WI38 (cell line): ENCODE data around the gene IPO5.

Experiments used
- H3K4me3 ChIP-seq: 2 replicates; pipeline ENCODE4 v1.5.1; 2011; ENCODE audit warnings: low read depth, mild to moderate bottlenecking, control low read depth, low read length
- TF ChIP-seq, protein P1 (sequence below): IDR thresholded peaks from 2 replicates; pipeline ENCODE4 v1.5.1; 2012; ENCODE audit warnings: low read depth, mild to moderate bottlenecking, control low read depth, low read length

The IPO5 gene

DNA sequence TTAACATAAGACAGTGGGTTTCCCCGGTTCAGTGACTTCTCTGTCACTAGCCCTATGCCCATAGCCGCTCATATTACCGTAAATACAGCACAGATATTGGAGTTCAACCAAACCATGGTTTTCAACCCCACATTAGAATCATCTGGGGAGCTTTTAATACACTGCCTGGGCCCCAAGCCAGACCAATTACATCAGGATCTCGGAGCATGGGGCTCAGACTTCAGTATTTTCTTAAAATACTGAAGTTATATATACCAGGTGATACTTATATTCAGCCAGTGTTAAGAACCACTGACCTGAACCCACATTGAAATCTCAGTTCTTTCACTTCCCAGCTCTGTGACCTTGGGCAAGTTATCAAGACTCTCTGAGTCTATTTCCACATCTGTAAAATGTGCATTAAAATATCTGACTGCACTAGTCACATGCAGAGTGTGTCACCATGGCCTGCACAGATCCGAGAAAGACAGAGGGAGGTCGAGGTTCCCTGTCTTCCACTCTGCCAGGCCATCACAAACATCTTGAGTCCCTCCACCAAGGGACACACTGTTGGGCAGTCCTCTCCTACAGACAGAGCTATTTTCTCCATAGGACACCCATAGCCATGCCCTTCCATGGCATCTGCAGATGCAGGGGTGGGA lies 32.2 kb upstream of the IPO5 start:
- H3K4me3 ChIP-seq = no peak overlapping the region
- TF ChIP-seq, protein P1, sequence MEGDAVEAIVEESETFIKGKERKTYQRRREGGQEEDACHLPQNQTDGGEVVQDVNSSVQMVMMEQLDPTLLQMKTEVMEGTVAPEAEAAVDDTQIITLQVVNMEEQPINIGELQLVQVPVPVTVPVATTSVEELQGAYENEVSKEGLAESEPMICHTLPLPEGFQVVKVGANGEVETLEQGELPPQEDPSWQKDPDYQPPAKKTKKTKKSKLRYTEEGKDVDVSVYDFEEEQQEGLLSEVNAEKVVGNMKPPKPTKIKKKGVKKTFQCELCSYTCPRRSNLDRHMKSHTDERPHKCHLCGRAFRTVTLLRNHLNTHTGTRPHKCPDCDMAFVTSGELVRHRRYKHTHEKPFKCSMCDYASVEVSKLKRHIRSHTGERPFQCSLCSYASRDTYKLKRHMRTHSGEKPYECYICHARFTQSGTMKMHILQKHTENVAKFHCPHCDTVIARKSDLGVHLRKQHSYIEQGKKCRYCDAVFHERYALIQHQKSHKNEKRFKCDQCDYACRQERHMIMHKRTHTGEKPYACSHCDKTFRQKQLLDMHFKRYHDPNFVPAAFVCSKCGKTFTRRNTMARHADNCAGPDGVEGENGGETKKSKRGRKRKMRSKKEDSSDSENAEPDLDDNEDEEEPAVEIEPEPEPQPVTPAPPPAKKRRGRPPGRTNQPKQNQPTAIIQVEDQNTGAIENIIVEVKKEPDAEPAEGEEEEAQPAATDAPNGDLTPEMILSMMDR = no peak

DNA sequence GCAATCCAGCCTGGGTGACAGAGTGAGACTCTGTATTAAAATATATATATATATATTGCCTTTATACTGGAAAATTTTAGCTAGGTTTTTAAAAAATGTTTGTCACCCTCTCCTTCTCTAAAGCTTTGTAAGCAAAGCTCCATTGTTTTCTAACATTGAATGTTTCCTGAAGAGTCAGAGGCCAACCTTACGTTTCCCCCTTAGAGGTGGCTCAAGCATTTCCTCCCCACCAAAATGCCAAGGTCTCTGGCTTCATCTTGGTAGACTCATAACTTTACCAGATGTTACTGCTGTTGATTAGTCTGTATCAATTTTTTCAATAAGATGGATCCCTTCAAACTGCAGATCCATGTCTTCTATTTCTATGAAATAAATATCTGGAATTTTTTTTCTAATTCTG lies 25.2 kb upstream of the IPO5 start:
- no peak overlapping the region for H3K4me3 ChIP-seq
- TF ChIP-seq, protein P1 = no peak

DNA sequence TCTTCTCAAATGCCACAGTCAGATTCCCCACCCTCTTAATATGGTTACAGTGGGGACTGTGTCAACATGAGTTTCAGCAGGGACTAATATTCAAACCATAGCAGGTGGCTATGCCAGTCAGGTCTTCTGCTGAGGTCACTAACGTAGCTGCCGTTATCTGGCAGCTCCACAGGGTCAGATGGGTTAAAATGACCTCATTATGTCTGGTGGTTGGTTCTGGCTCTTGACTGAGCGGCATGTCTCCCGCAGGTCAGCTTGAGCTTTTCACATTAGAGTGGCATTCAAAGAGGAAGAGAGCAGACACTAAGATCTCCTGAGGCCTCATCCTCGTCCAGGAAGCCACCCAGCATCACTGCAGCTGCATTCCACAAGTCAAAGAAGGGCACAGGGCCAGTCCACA lies 21.4 kb upstream of the IPO5 start:
- TF ChIP-seq, protein P1 = no peak

DNA sequence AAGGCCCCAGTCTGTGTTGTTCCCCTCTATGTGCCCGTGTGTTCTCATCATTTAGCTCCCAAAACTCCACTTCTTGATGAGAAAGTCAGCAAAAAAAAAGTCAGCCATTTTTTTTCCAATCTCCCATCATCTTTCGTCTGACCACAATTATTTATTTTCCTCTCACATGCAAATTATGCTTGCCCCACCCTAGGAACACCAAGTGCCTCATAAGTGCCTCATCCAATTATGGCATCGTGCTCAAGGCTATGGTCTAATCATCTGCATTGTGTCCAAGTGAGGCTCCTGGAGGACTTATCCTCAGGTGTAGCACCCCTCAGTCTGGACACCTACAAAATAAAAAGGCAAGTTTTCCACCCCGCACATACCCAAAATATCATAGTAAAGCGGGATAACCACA lies 20.8 kb upstream of the IPO5 start:
- H3K4me3 ChIP-seq = no peak overlapping the region

More for the DNA sequence above, 21.4 kb upstream of the IPO5 start:
- no peak overlapping the region for H3K4me3 ChIP-seq

DNA sequence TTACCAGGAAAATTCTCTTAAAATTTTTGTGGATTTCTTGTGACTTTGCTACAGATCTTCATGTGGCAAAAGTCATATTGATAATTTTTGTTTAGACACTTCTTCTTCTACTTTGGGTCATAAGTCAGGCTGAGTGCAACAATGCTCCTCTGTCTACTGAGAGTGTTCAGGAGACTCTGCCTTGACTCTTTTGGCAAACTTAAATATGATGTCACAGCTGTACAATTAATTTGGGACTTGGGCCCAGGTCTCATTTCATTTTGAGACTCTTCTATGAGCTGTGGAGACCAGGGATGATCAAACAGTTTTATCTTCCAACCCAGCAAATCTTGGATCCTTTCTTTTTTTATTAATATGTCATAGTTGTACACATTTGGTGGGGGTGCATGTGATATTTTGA lies 19.7 kb upstream of the IPO5 start:
- no peak overlapping the region for H3K4me3 ChIP-seq

More for the DNA sequence above, 20.8 kb upstream of the IPO5 start:
- TF ChIP-seq, protein P1 = no peak

DNA sequence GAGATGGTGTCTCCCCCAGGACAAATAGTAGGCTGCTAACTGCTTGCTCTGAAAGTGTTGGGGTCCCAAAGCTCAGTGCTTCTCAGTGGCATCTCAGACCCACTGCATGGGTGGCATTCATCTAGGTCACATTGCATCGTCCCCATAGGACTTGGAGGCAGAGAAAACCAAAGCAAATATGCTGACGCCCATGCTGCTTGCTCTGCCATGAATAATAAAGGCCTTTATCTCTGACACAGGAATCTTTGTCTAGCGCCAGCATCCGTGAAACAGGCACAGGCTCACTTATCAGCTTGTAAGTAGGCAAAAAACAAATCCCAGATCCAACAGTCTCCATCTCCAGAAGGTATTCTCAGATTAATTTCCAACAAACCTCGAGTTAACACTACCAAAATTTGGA lies 18.9 kb upstream of the IPO5 start:
- TF ChIP-seq, protein P1 = no peak
- no peak overlapping the region for H3K4me3 ChIP-seq

More for the DNA sequence above, 19.7 kb upstream of the IPO5 start:
- TF ChIP-seq, protein P1 = no peak

DNA sequence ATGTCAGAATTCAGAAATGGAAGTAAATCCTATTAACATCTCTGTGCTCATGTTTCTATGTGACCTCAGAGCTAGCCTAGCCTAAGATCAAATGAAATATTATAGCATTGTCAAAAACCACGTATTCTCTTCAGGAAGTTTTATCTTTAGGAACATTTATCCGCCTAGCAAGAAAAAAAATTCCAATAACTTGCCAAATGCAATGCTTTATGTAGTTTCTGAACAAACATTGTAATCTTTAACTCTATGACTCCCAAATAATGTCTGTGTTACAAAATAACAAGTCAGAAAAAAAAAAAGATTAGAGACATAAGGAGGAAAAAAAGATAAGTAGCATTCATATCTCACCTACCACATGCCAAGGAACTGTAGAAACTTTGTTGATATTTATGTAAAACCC lies 18.4 kb upstream of the IPO5 start:
- TF ChIP-seq, protein P1 = no peak
- no peak overlapping the region for H3K4me3 ChIP-seq
